Vagina (tissue), 2 donors: ENCODE measurements around the gene TRMT2A. TPM values are rescaled to one million over a fixed set of nuclear protein-coding genes. Genes with fewer than 3 reads are reported as not detected.

Source experiments
- DNase-seq, 2 donors: peaks; one replicate each; pipeline ENCODE4 v3.0.0-alpha.2; 2017; ENCODE audit errors: extremely low spot score in 2 of 2
- H3K27ac ChIP-seq: fragments of 200-600 bp; sonication (generic); one replicate; pipeline ENCODE4 v1.5.1; 2019
- H3K27me3 ChIP-seq: fragments of 200-600 bp; sonication (generic); one replicate; pipeline ENCODE4 v1.5.1; 2019
- H3K36me3 ChIP-seq, 2 donors: fragments of 200-600 bp; sonication (generic); one replicate each; pipeline ENCODE4 v1.5.1; 2017 to 2019
- H3K4me1 ChIP-seq: fragments of 200-600 bp; sonication (generic); one replicate; pipeline ENCODE4 v1.5.1; 2019
- H3K4me3 ChIP-seq, 2 donors: fragments of 200-600 bp; sonication (generic); 1 replicate in 1 of 2; 2 replicates in 1 of 2; pipeline ENCODE4 v1.5.1; 2016 to 2019
- H3K9me3 ChIP-seq: fragments of 200-600 bp; sonication (generic); one replicate; pipeline ENCODE4 v1.5.1; 2019
- POLR2A ChIP-seq, 2 donors: fragments of 450-650 bp; IDR thresholded peaks; one replicate each; pipeline ENCODE4 v1.6.1; 2017; ENCODE audit warnings: antibody characterized with exemption in 2 of 2, mild to moderate bottlenecking in 2 of 2, moderate library complexity in 2 of 2
- POLR2AphosphoS5 ChIP-seq, 2 donors: sonication (generic); formaldehyde crosslinking; IDR thresholded peaks; one replicate each; pipeline ENCODE4 v1.9.0; 2017; ENCODE audit warnings: antibody characterized with exemption in 2 of 2, mild to moderate bottlenecking in 2 of 2, low read depth in 1 of 2; ENCODE audit not compliant: insufficient read depth in 1 of 2
- intact Hi-C: fragments of 100-400 bp; cut with DNase I; formaldehyde crosslinking; loops from one replicate; pipeline ENCODE4 v1.15.1; 2023
- total RNA-seq: library from RNA; depleted of rRNA; stranded (reverse); fragments of >200 nt; gene quantifications from one replicate; pipeline ENCODE4 v1.2.3, GENCODE V29; 2016
- TF ChIP-seq, protein P1 (sequence below), 3 experiments: fragments of 450-650 bp in 2 of 3; fragments of 200-600 bp in 1 of 3; sonication (generic) in 1 of 3; IDR thresholded peaks; one replicate each; pipeline ENCODE4 v1.5.1; 2017 to 2019; ENCODE audit warnings: antibody characterized with exemption in 3 of 3, mild to moderate bottlenecking in 2 of 3, moderate library complexity in 2 of 3

Gene TRMT2A
- total RNA-seq, 1 donor from 2014 or later = 66.5 TPM

DNA sequence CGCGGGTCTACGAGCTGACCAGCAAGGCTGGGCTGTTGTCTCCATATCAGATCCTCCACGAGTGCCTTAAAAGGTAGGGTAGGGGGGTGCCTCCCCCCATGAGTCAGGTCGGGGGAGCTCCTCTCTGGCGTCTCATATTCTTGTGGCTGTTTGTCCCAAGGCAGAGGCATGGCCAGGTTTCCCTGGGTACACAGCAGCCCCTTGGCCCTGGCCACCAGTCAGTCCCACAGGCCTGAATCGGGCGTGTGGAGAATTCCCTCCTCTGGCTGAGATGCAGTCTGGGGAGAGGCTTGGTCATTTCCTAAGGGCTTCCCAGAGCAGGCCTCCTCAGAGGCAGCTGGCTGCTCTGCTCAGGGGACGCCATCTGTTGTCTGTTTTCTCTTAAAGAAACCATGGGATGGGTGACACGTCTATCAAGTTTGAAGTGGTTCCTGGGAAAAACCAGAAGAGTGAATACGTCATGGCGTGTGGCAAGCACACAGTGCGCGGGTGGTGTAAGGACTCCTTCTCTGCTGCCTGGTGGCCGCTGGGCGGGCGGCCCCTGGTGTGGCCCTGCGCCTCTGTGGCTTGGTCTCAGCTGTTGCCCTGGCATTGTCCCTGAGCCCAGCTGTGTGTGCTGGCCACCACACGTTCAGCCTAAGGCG is 10.7 kb downstream of the TRMT2A start:
- Histone ChIP-seq H3K27me3 (no peaks in the 10 kb centered on the region), H3K4me1 (no peaks in the 10 kb centered on the region), H3K4me3 (no peak overlapping the region), H3K27ac (no peak overlapping the region), H3K36me3 (peaks cover 0 to 70% of the 10 kb centered on the region in 2 donors), H3K9me3 (no peaks in the 10 kb centered on the region)
- intact Hi-C loops = no loop called here
- TF ChIP-seq, protein P1, sequence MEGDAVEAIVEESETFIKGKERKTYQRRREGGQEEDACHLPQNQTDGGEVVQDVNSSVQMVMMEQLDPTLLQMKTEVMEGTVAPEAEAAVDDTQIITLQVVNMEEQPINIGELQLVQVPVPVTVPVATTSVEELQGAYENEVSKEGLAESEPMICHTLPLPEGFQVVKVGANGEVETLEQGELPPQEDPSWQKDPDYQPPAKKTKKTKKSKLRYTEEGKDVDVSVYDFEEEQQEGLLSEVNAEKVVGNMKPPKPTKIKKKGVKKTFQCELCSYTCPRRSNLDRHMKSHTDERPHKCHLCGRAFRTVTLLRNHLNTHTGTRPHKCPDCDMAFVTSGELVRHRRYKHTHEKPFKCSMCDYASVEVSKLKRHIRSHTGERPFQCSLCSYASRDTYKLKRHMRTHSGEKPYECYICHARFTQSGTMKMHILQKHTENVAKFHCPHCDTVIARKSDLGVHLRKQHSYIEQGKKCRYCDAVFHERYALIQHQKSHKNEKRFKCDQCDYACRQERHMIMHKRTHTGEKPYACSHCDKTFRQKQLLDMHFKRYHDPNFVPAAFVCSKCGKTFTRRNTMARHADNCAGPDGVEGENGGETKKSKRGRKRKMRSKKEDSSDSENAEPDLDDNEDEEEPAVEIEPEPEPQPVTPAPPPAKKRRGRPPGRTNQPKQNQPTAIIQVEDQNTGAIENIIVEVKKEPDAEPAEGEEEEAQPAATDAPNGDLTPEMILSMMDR (IDR thresholded peaks at IDR 0.05) = no peak
- TF ChIP-seq POLR2AphosphoS5 (IDR thresholded peaks at IDR 0.05; ENCODE audit: insufficient read depth in 1 of 2, low read depth in 1 of 2) (no peak), POLR2A (IDR thresholded peaks at IDR 0.05) (no peak)
- no peak for DNase-seq

DNA sequence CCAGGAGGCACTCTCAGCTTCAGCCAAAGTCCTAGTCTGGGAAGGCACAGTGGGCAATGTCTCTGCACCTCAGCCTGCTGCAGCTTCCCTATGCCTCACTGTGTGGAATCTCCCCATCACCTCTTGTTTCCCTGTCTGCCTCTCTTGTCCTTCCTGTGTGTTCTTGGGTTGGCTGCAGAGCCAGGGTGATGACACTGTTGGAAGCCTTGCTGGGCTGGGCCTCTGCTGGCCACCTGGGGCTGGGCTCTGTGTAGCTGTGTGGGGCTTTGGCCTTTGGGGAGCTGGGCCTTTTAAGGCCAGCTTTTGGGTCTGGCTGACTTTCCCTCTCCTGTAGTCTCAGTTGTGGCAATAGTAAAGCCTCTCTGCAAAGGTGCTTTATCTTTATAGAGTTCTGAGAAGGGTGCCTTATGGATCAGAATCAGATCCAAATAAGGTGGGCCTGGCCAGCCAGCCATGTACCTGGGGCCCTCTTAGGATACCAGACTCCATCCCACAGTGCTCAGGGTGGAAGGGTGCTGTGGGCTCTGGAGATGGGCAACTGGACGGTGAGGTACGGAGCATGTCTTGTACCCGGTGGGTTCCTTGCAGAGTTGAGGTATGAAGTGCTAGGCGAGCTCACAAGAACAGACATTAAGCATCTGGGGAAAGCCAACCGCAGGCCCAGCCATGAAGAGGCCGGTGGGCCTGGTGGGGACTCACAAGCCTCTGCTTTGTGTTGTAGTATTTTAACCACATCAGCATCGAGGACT is 11.4 kb downstream of the TRMT2A start:
- DNase-seq = no peak
- Histone ChIP-seq H3K27ac (no peak overlapping the region), H3K4me1 (no peaks in the 10 kb centered on the region), H3K4me3 (no peak overlapping the region), H3K9me3 (no peaks in the 10 kb centered on the region), H3K36me3 (peaks cover 0 to 70% of the 10 kb centered on the region in 2 donors), H3K27me3 (no peaks in the 10 kb centered on the region)
- TF ChIP-seq POLR2A (IDR thresholded peaks at IDR 0.05) (no peak), POLR2AphosphoS5 (IDR thresholded peaks at IDR 0.05; ENCODE audit: insufficient read depth in 1 of 2, low read depth in 1 of 2) (no peak)
- TF ChIP-seq, protein P1 (IDR thresholded peaks at IDR 0.05) = no peak
- intact Hi-C loops = no loop called here

DNA sequence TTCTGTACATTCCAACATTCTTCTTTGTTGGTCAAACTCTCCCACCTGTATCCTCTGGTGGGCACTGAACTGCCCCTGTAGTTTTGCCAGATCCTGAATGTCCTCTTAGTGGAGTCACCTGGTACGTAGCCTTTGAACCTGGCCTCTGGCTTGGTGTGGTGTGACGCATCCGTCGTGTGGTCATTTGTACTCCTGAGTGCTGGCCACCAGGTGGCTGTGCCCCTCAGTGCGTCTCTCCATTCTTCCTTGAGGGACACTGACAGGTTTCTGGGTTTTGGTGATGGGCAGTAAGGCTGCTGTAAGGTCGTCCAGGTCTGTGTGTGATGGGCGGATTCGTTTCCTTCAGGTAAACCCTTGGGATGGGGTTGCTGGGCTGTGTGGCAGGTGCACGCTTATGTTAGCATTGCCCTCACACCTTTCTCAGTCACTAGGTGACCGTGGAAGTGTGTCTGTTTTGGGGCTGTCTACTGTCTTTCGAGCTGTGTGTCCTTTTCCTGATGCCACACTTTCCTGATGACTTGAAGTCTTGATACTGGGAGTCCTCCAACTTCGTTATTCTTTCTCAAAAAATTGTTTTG is 14.7 kb downstream of the TRMT2A start:
- no peaks in the 10 kb centered on the region for H3K9me3 ChIP-seq
- TF ChIP-seq POLR2A (IDR thresholded peaks at IDR 0.05) (no peak), POLR2AphosphoS5 (IDR thresholded peaks at IDR 0.05; ENCODE audit: insufficient read depth in 1 of 2, low read depth in 1 of 2) (no peak)
- TF ChIP-seq, protein P1 (IDR thresholded peaks at IDR 0.05) = no peak
- H3K4me3 ChIP-seq = no peak overlapping the region
- peaks cover 0 to 63% of the 10 kb centered on the region in 2 donors for H3K36me3 ChIP-seq
- no peaks in the 10 kb centered on the region for H3K27me3 ChIP-seq
- H3K27ac ChIP-seq = no peak overlapping the region
- intact Hi-C loops = no loop called here
- no peak for DNase-seq
- H3K4me1 ChIP-seq = no peaks in the 10 kb centered on the region

DNA sequence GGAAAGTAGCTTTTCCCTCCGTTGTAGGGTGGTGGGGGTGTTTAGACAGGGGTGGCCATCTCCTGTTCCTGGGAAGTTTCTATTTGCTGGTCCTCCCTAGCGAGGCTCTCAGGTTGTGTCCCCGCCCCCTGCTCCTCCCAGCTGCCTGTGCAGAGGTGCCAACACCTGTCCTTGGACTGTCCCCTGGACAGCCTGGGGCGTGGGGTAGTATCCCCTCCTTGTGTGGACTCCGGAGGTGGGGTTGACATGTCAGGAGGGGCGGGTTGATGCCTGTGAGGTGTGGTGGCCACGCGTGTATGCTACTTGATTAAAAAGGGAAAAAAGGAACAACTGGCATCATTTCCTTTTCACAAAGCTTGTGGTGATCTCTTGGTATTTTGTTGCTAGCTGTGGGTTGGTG is 15.4 kb downstream of the TRMT2A start:
- no peak for TF ChIP-seq POLR2A (IDR thresholded peaks at IDR 0.05)
- TF ChIP-seq POLR2AphosphoS5 (IDR thresholded peaks at IDR 0.05; ENCODE audit: insufficient read depth in 1 of 2, low read depth in 1 of 2) = no peak
- TF ChIP-seq, protein P1 (IDR thresholded peaks at IDR 0.05) = no peak
- no peak overlapping the region for H3K4me3 ChIP-seq
- no peak overlapping the region for H3K27ac ChIP-seq
- H3K27me3 ChIP-seq = no peaks in the 10 kb centered on the region
- intact Hi-C loops = no loop called here
- H3K36me3 ChIP-seq = peaks cover 0 to 63% of the 10 kb centered on the region in 2 donors
- H3K9me3 ChIP-seq = no peaks in the 10 kb centered on the region
- no peak for DNase-seq
- no peaks in the 10 kb centered on the region for H3K4me1 ChIP-seq
